OCI-LY3 (cell line): Measurements from ENCODE around the gene TSPAN9.

Experiments used
- H2AFZ ChIP-seq: fragments of 200-600, 300-600 bp; shearing (Covaris generic); 2 replicates; pipeline ENCODE4 v1.6.0; 2014; ENCODE audit warnings: antibody characterized with exemption, low read depth, low read length
- H3K27ac ChIP-seq: fragments of 200-600, 300-600 bp; sonication (generic); 2 replicates; pipeline ENCODE4 v1.5.1; 2014; ENCODE audit warnings: mild to moderate bottlenecking, low read length, moderate library complexity, mixed read lengths
- H3K27me3 ChIP-seq: fragments of 200-600, 300-600 bp; sonication (generic); 2 replicates; pipeline ENCODE4 v1.6.1; 2014; ENCODE audit warnings: low read depth, low read length, mixed read lengths
- H3K36me3 ChIP-seq: fragments of 200-600, 300-600 bp; sonication (generic); replicated peaks from 2 replicates; pipeline ENCODE3; 2014; ENCODE audit warnings: low read depth, low read length, mixed read lengths
- H3K4me1 ChIP-seq: fragments of 300-600, 200-600 bp; sonication (generic); 2 replicates; pipeline ENCODE4 v1.6.1; 2014; ENCODE audit warnings: low read length, mixed read lengths
- H3K4me2 ChIP-seq: fragments of 200-600, 300-600 bp; sonication (generic); 2 replicates; pipeline ENCODE4 v1.6.1; 2014; ENCODE audit warnings: low read length, mixed read lengths
- H3K4me3 ChIP-seq: fragments of 300-600, 200-600 bp; sonication (generic); 2 replicates; pipeline ENCODE4 v1.5.1; 2014; ENCODE audit warnings: antibody characterized with exemption, mild to moderate bottlenecking, low read length, moderate library complexity
- H3K79me2 ChIP-seq: fragments of 300-600, 200-600 bp; shearing (Covaris generic); 2 replicates; pipeline ENCODE4 v1.6.1; 2014; ENCODE audit warnings: mild to moderate bottlenecking, low read length, mixed read lengths
- H3K9ac ChIP-seq: fragments of 300-600, 200-600 bp; shearing (Covaris generic); 2 replicates; pipeline ENCODE4 v1.6.0; 2014; ENCODE audit warnings: mild to moderate bottlenecking, low read length, moderate library complexity
- H3K9me3 ChIP-seq: fragments of 200-600, 300-600 bp; shearing (Covaris generic); 2 replicates; pipeline ENCODE4 v1.6.1; 2014; ENCODE audit warnings: low read length, mixed read lengths; ENCODE audit not compliant: insufficient read depth
- H4K20me1 ChIP-seq: fragments of 200-600, 300-600 bp; sonication (generic); 2 replicates; pipeline ENCODE4 v1.6.1; 2016; ENCODE audit warnings: low read length, mixed read lengths; ENCODE audit not compliant: insufficient read depth
- CTCF ChIP-seq: fragments of 200-600, 300-600 bp; sonication (generic); IDR thresholded peaks from 2 replicates; pipeline ENCODE4 v1.5.1; 2014; ENCODE audit warnings: antibody characterized with exemption, low read length, low read depth
- EZH2phosphoT487 ChIP-seq: fragments of 200-600 bp; shearing (Covaris generic); IDR thresholded peaks from 2 replicates; pipeline ENCODE4 v1.6.1; 2018; ENCODE audit warnings: antibody characterized with exemption, mixed run types, low read depth

Gene TSPAN9

GRCh38 chr12:3328081-3328480, 250.9 kb downstream of the TSPAN9 start:
- H3K36me3 ChIP-seq: no peaks in the 10 kb centered on the region
- TF ChIP-seq EZH2phosphoT487: no peak
- peaks cover 26% of the 10 kb centered on the region for H3K27me3 ChIP-seq
- H3K9me3 ChIP-seq: no peaks in the 10 kb centered on the region
- no peak overlapping the region for H3K4me2 ChIP-seq
- H3K9ac ChIP-seq: no peak overlapping the region
- no peaks in the 10 kb centered on the region for H4K20me1 ChIP-seq
- no peaks in the 10 kb centered on the region for H3K4me1 ChIP-seq
- no peak overlapping the region for H3K4me3 ChIP-seq
- H2AFZ ChIP-seq: no peak overlapping the region
- no peaks in the 10 kb centered on the region for H3K79me2 ChIP-seq
- H3K27ac ChIP-seq: no peak overlapping the region

- H3K4me2 ChIP-seq: no peak overlapping the region
- H3K4me3 ChIP-seq: no peak overlapping the region
- H3K9me3 ChIP-seq: no peaks in the 10 kb centered on the region
- H2AFZ ChIP-seq: no peak overlapping the region
- no peaks in the 10 kb centered on the region for H4K20me1 ChIP-seq
- H3K4me1 ChIP-seq: no peaks in the 10 kb centered on the region
- TF ChIP-seq EZH2phosphoT487 (no peak), CTCF (no peak)
- no peaks in the 10 kb centered on the region for H3K36me3 ChIP-seq
- no peak overlapping the region for H3K9ac ChIP-seq
- H3K27me3 ChIP-seq: peaks cover 24% of the 10 kb centered on the region
- no peaks in the 10 kb centered on the region for H3K79me2 ChIP-seq
- no peak overlapping the region for H3K27ac ChIP-seq
Observed at GRCh38 chr12:3328571-3328970, 251.4 kb downstream of the TSPAN9 start.

GRCh38 chr12:3329361-3329760, 252.2 kb downstream of the TSPAN9 start:
- Histone ChIP-seq H4K20me1 (no peaks in the 10 kb centered on the region), H3K9me3 (no peaks in the 10 kb centered on the region), H3K9ac (no peak overlapping the region), H3K36me3 (no peaks in the 10 kb centered on the region), H3K27me3 (peaks cover 22% of the 10 kb centered on the region), H3K4me2 (no peak overlapping the region), H3K4me1 (no peaks in the 10 kb centered on the region), H2AFZ (no peak overlapping the region), H3K27ac (no peak overlapping the region), H3K4me3 (no peak overlapping the region), H3K79me2 (no peaks in the 10 kb centered on the region)
- TF ChIP-seq EZH2phosphoT487: no peak
- no peak for TF ChIP-seq CTCF

- Histone ChIP-seq H3K4me3 (no peak overlapping the region), H3K4me2 (no peak overlapping the region), H3K36me3 (no peaks in the 10 kb centered on the region), H3K27me3 (peaks cover 21% of the 10 kb centered on the region), H4K20me1 (no peaks in the 10 kb centered on the region), H3K4me1 (no peaks in the 10 kb centered on the region), H3K9ac (no peak overlapping the region), H3K9me3 (no peaks in the 10 kb centered on the region), H3K79me2 (no peaks in the 10 kb centered on the region), H2AFZ (no peak overlapping the region), H3K27ac (no peak overlapping the region)
- TF ChIP-seq EZH2phosphoT487 (no peak), CTCF (no peak)
Observed at GRCh38 chr12:3330976-3331510, 253.9 kb downstream of the TSPAN9 start.
